Activated CD4-positive, CD25-positive, alpha-beta regulatory T cell treated with anti-CD3 and anti-CD28 coated beads, Interleukin-2, amount 50 U/mL, for 72 hours (primary cell): ENCODE results near the gene A2M.

Source experiments
- DNase-seq: peaks from one replicate; pipeline ENCODE4 v3.0.0; 2021

Gene A2M

GRCh38 chr12:9071518-9071917 is 44.2 kb downstream of the A2M start:
- no peak for DNase-seq

GRCh38 chr12:9070351-9070750 is 45.4 kb downstream of the A2M start:
- no peak for DNase-seq

- no peak for DNase-seq
Measured at GRCh38 chr12:9068600-9068999, 47.1 kb downstream of the A2M start.

- no peak for DNase-seq
Measured at GRCh38 chr12:9068086-9068485, 47.6 kb downstream of the A2M start.

GRCh38 chr12:9066755-9067423 is 48.8 kb downstream of the A2M start:
- no peak for DNase-seq

GRCh38 chr12:9066183-9066623 is 49.5 kb downstream of the A2M start:
- DNase-seq, result no peak

GRCh38 chr12:9065607-9065856 is 50.2 kb downstream of the A2M start:
- DNase-seq, result no peak

- DNase-seq, result peak; percentile 41
Measured at GRCh38 chr12:9064815-9065606, 50.7 kb downstream of the A2M start.

GRCh38 chr12:9064201-9064814 is 51.4 kb downstream of the A2M start:
- DNase-seq, result peak; percentile 49

- no peak for DNase-seq
Measured at GRCh38 chr12:9052610-9053009, 63.1 kb downstream of the A2M start.

- no peak for DNase-seq
Measured at GRCh38 chr12:9051158-9051550, 64.6 kb downstream of the A2M start.

- DNase-seq, result no peak
Measured at GRCh38 chr12:9050521-9051157, 65.1 kb downstream of the A2M start.

- no peak for DNase-seq
Measured at GRCh38 chr12:9049520-9050133, 66.1 kb downstream of the A2M start.

- no peak for DNase-seq
Measured at GRCh38 chr12:9048930-9049329, 66.8 kb downstream of the A2M start.

- no peak for DNase-seq
Measured at GRCh38 chr12:9047105-9047504, 68.6 kb downstream of the A2M start.

GRCh38 chr12:9043766-9044165 is 72.0 kb downstream of the A2M start:
- DNase-seq, result no peak

- DNase-seq, result no peak
Measured at GRCh38 chr12:9041321-9041720, 74.4 kb downstream of the A2M start.

- no peak for DNase-seq
Measured at GRCh38 chr12:9040484-9041186, 75.1 kb downstream of the A2M start.

GRCh38 chr12:9039397-9039977 is 76.2 kb downstream of the A2M start:
- no peak for DNase-seq

GRCh38 chr12:9037431-9037830 is 78.3 kb downstream of the A2M start:
- no peak for DNase-seq

GRCh38 chr12:9036227-9036626 is 79.5 kb downstream of the A2M start:
- no peak for DNase-seq

- DNase-seq, result no peak
Measured at GRCh38 chr12:9034095-9034494, 81.6 kb downstream of the A2M start.
